H9 (cell line): ENCODE results near the gene NRP1. TPM values are rescaled to one million over a fixed set of nuclear protein-coding genes. Genes with fewer than 3 reads are reported as not detected.

Experiments
- DNase-seq: peaks from one replicate; pipeline ENCODE4 v3.0.0-alpha.2; 2017
- H2AFZ ChIP-seq: one replicate; pipeline ENCODE4 v1.6.1; 2013; ENCODE audit warnings: mild to moderate bottlenecking, low read length, control low read depth, moderate library complexity
- H2AK5ac ChIP-seq: 2 replicates; pipeline ENCODE4 v1.6.1; 2013; ENCODE audit warnings: low read length, control low read depth, mixed read lengths; ENCODE audit not compliant: insufficient read length
- H2BK120ac ChIP-seq: one replicate; pipeline ENCODE4 v1.6.1; 2013; ENCODE audit warnings: low read depth, mild to moderate bottlenecking, low read length, control low read depth, inconsistent platforms; ENCODE audit not compliant: poor library complexity, severe bottlenecking
- H2BK12ac ChIP-seq: 2 replicates; pipeline ENCODE4 v1.6.1; 2013; ENCODE audit warnings: low read length, control low read depth, mixed read lengths, low read depth; ENCODE audit not compliant: insufficient read length
- H2BK15ac ChIP-seq: 2 replicates; pipeline ENCODE4 v1.6.1; 2013; ENCODE audit warnings: low read depth, low read length, control low read depth
- H2BK20ac ChIP-seq: one replicate; pipeline ENCODE4 v1.6.1; 2013; ENCODE audit warnings: low read depth, mild to moderate bottlenecking, low read length, control low read depth, inconsistent platforms; ENCODE audit not compliant: poor library complexity, severe bottlenecking
- H2BK5ac ChIP-seq: 2 replicates; pipeline ENCODE4 v1.6.1; 2013; ENCODE audit warnings: low read length, control low read depth, mixed read lengths; ENCODE audit not compliant: insufficient read length
- H3K14ac ChIP-seq: 2 replicates; pipeline ENCODE4 v1.6.1; 2013; ENCODE audit warnings: low read length, control low read depth; ENCODE audit not compliant: insufficient read depth
- H3K18ac ChIP-seq: 2 replicates; pipeline ENCODE4 v1.6.1; 2013; ENCODE audit warnings: low read depth, mild to moderate bottlenecking, mixed read lengths, low read length, control low read depth; ENCODE audit not compliant: insufficient read length
- H3K23ac ChIP-seq: 2 replicates; pipeline ENCODE4 v1.6.1; 2013; ENCODE audit warnings: low read length, control low read depth, mixed read lengths, low read depth; ENCODE audit not compliant: insufficient read length
- H3K23me2 ChIP-seq: 2 replicates; pipeline ENCODE4 v1.6.1; 2013; ENCODE audit warnings: low read depth, mild to moderate bottlenecking, mixed read lengths, low read length, control low read depth; ENCODE audit not compliant: insufficient read length, poor library complexity, severe bottlenecking
- H3K27ac ChIP-seq: 2 replicates; pipeline ENCODE4 v1.5.1; 2013; ENCODE audit warnings: low read length, control low read depth, mixed read lengths, low read depth; ENCODE audit not compliant: insufficient read length
- H3K27me3 ChIP-seq: 2 replicates; pipeline ENCODE4 v1.6.1; 2013; ENCODE audit warnings: low read length, control low read depth, inconsistent platforms; ENCODE audit not compliant: insufficient read depth
- H3K4ac ChIP-seq: 2 replicates; pipeline ENCODE4 v1.6.1; 2013; ENCODE audit warnings: low read depth, mild to moderate bottlenecking, control low read depth, inconsistent platforms, low read length, moderate library complexity
- H3K4me1 ChIP-seq: 2 replicates; pipeline ENCODE4 v1.6.1; 2013; ENCODE audit warnings: low read length, control low read depth, inconsistent platforms; ENCODE audit not compliant: insufficient read depth
- H3K4me2 ChIP-seq: 2 replicates; pipeline ENCODE4 v1.6.1; 2013; ENCODE audit warnings: low read length, control low read depth, mixed read lengths; ENCODE audit not compliant: insufficient read length, insufficient read depth
- H3K56ac ChIP-seq: 2 replicates; pipeline ENCODE4 v1.6.1; 2013; ENCODE audit warnings: low read depth, mild to moderate bottlenecking, mixed read lengths, low read length, control low read depth; ENCODE audit not compliant: insufficient read length
- H3K79me1 ChIP-seq: 2 replicates; pipeline ENCODE4 v1.6.1; 2013; ENCODE audit warnings: low read depth, mild to moderate bottlenecking, moderate library complexity, low read length, control low read depth, inconsistent platforms; ENCODE audit not compliant: insufficient read depth, poor library complexity, severe bottlenecking
- H3K79me2 ChIP-seq: 2 replicates; pipeline ENCODE4 v1.6.1; 2013; ENCODE audit warnings: low read length, control low read depth, inconsistent platforms; ENCODE audit not compliant: insufficient read depth
- H3K9ac ChIP-seq: 2 replicates; pipeline ENCODE4 v1.6.1; 2013; ENCODE audit warnings: low read length, control low read depth, mixed read lengths; ENCODE audit not compliant: insufficient read length; ENCODE audit errors: extremely low read depth
- H3K9me3 ChIP-seq: one replicate; pipeline ENCODE4 v1.6.1; 2013; ENCODE audit warnings: low read depth, low read length, inconsistent platforms; ENCODE audit not compliant: control insufficient read depth
- H3T11ph ChIP-seq: one replicate; pipeline ENCODE4 v1.6.1; 2013; ENCODE audit warnings: mild to moderate bottlenecking, low read length, control low read depth, inconsistent platforms
- H4K20me1 ChIP-seq: one replicate; pipeline ENCODE4 v1.6.1; 2013; ENCODE audit not compliant: control insufficient read depth, insufficient read length, insufficient read depth
- H4K5ac ChIP-seq: 2 replicates; pipeline ENCODE4 v1.6.1; 2013; ENCODE audit warnings: low read depth, mild to moderate bottlenecking, mixed read lengths, low read length, control low read depth; ENCODE audit not compliant: insufficient read length
- H4K8ac ChIP-seq: replicated peaks from 2 replicates; pipeline ENCODE4 v1.6.1; 2013; ENCODE audit warnings: low read length, control low read depth, mixed read lengths, low read depth; ENCODE audit not compliant: insufficient read length
- H4K91ac ChIP-seq: 2 replicates; pipeline ENCODE4 v1.6.1; 2013; ENCODE audit warnings: low read depth, mild to moderate bottlenecking, moderate library complexity, mixed read lengths, low read length, control low read depth; ENCODE audit not compliant: insufficient read length
- H3K27ac Mint-ChIP-seq, 3 experiments: 2 replicates in 2 of 3; 3 replicates in 1 of 3; pipeline ENCODE4 v1.8.0; 2020 to 2021; ENCODE audit warnings: mixed read lengths in 3 of 3, mild to moderate bottlenecking in 1 of 3, moderate library complexity in 1 of 3
- H3K27me3 Mint-ChIP-seq: 2 replicates; pipeline ENCODE4 v1.8.0; 2021; ENCODE audit warnings: low read depth, mild to moderate bottlenecking, moderate library complexity, mixed read lengths
- H3K36me3 Mint-ChIP-seq, 3 experiments: 2 replicates in 2 of 3; 3 replicates in 1 of 3; pipeline ENCODE4 v1.8.0; 2020 to 2021; ENCODE audit warnings: low read depth in 3 of 3, mixed read lengths in 3 of 3; ENCODE audit not compliant: insufficient read depth in 1 of 3
- H3K4me1 Mint-ChIP-seq, 2 experiments: 2 replicates each; pipeline ENCODE4 v1.8.0; 2020; ENCODE audit warnings: mixed read lengths in 2 of 2
- H3K4me3 Mint-ChIP-seq, 2 experiments: 2 replicates in 1 of 2; 3 replicates in 1 of 2; pipeline ENCODE4 v1.8.0; 2020 to 2021; ENCODE audit warnings: mild to moderate bottlenecking in 2 of 2, mixed read lengths in 2 of 2, moderate library complexity in 1 of 2
- H3K9me3 Mint-ChIP-seq, 2 experiments: 2 replicates in 1 of 2; 3 replicates in 1 of 2; pipeline ENCODE4 v1.8.0; 2020; ENCODE audit warnings: mild to moderate bottlenecking in 2 of 2, mixed read lengths in 2 of 2, moderate library complexity in 1 of 2
- CTCF ChIP-seq: fragments of 200-600 bp; sonication (generic); conservative IDR thresholded peaks from 3 replicates; pipeline ENCODE4 v1.8.0; 2021; ENCODE audit warnings: antibody characterized with exemption, mild to moderate bottlenecking
- WGBS: extraction: QIAGEN DNeasy Blood & Tissue Kit; methylation state at CpG from one replicate; pipeline ENCODE4 v1.1.7; 2013; ENCODE audit warnings: missing lambda C conversion rate, low lambda C conversion rate, mixed read lengths; ENCODE audit not compliant: insufficient read length; ENCODE audit errors: extremely low coverage; 5-methylcytosine and 5-hydroxymethylcytosine counted together
- total RNA-seq: library from RNA; stranded (reverse); gene quantifications from 2 replicates; pipeline ENCODE4 v1.2.1, GENCODE V29; 2021

Gene NRP1
- total RNA-seq, 1 experiment from 2014 or later: 4.6 TPM

GRCh38 chr10:33270971-33271370 is 63.5 kb downstream of the NRP1 start:
- Histone ChIP-seq H4K20me1 (no peaks in the 10 kb centered on the region), H3K79me2 (no peaks in the 10 kb centered on the region), H2BK15ac (no peak overlapping the region), H3T11ph (no peak overlapping the region), H3K4me2 (no peak overlapping the region), H3K4me1 (peaks cover 2% of the 10 kb centered on the region; the same call in 1 of the 2 replicates), H2BK5ac (no peak overlapping the region), H3K56ac (no peak overlapping the region), H2BK20ac (no peak overlapping the region), H3K14ac (no peak overlapping the region), H3K79me1 (no peaks in the 10 kb centered on the region), H4K91ac (no peak overlapping the region), H2AFZ (no peak overlapping the region), H2BK120ac (no peak overlapping the region), H2AK5ac (no peak overlapping the region), H3K9ac (no peak overlapping the region), H3K9me3 (no peaks in the 10 kb centered on the region), H3K27ac (no peak overlapping the region), H4K8ac (no peak overlapping the region), H3K18ac (no peak overlapping the region), H4K5ac (no peak overlapping the region), H3K4ac (no peak overlapping the region), H3K27me3 (no peaks in the 10 kb centered on the region), H3K23me2 (no peaks in the 10 kb centered on the region), H3K23ac (no peak overlapping the region), H2BK12ac (no peak overlapping the region)
- no peak for TF ChIP-seq CTCF
- Mint-ChIP-seq H3K9me3 (no peaks in the 10 kb centered on the region), H3K27me3 (no peaks in the 10 kb centered on the region; the same call in 1 of the 2 replicates), H3K27ac (no peak overlapping the region), H3K36me3 (no peaks in the 10 kb centered on the region; a peak in 1 of 7 replicates), H3K4me3 (no peak overlapping the region), H3K4me1 (peaks cover 14 to 35% of the 10 kb centered on the region in 2 experiments)
- no peak for DNase-seq
- no CpG with 5 or more reads among the region's 1 CpG for WGBS
